Glutamatergic neuron (in vitro differentiated cells): ENCODE data around the gene PRMT9. TPM values are rescaled to one million over a fixed set of nuclear protein-coding genes. Genes with fewer than 3 reads are reported as not detected.

ENCODE experiments used
- DNase-seq: peaks from one replicate; pipeline ENCODE4 v3.0.0; 2022
- H3K27ac Mint-ChIP-seq: one replicate; pipeline ENCODE4 v1.8.0; 2020; ENCODE audit warnings: mild to moderate bottlenecking, mixed read lengths, inconsistent platforms; ENCODE audit not compliant: unreplicated experiment
- H3K27me3 Mint-ChIP-seq: one replicate; pipeline ENCODE4 v1.8.0; 2020; ENCODE audit warnings: mild to moderate bottlenecking, moderate library complexity, mixed read lengths, inconsistent platforms; ENCODE audit not compliant: unreplicated experiment
- H3K36me3 Mint-ChIP-seq: one replicate; pipeline ENCODE4 v1.8.0; 2020; ENCODE audit warnings: mild to moderate bottlenecking, mixed read lengths, inconsistent platforms; ENCODE audit not compliant: unreplicated experiment
- H3K4me1 Mint-ChIP-seq: one replicate; pipeline ENCODE4 v1.8.0; 2020; ENCODE audit warnings: mild to moderate bottlenecking, low read depth, mixed read lengths, inconsistent platforms; ENCODE audit not compliant: unreplicated experiment
- H3K4me3 Mint-ChIP-seq: one replicate; pipeline ENCODE4 v1.8.0; 2020; ENCODE audit warnings: mild to moderate bottlenecking, mixed read lengths, inconsistent platforms; ENCODE audit not compliant: unreplicated experiment
- H3K9me3 Mint-ChIP-seq: one replicate; pipeline ENCODE4 v1.8.0; 2020; ENCODE audit warnings: mild to moderate bottlenecking, moderate library complexity, mixed read lengths, inconsistent platforms; ENCODE audit not compliant: unreplicated experiment
- CTCF ChIP-seq: fragments of 200-600 bp; sonication (generic); IDR thresholded peaks from one replicate; pipeline ENCODE4 v1.5.0; 2021; ENCODE audit not compliant: partially characterized antibody, unreplicated experiment
- total RNA-seq: library from RNA; stranded (reverse); fragmentation: NEBNext Ultra II Directional; extraction: Animal tissue kit (Norgen Biotek cat#: 25700); gene quantifications from one replicate; pipeline ENCODE4 v1.2.1, GENCODE V29; 2021; ENCODE audit not compliant: unreplicated experiment

Gene PRMT9
- total RNA-seq, 1 donor from 2014 or later, result 8.9 TPM

GRCh38 chr4:147599206-147599605 lies 84.8 kb downstream of the PRMT9 start:
- Mint-ChIP-seq H3K4me1 (no peaks in the 10 kb centered on the region), H3K27me3 (no peaks in the 10 kb centered on the region), H3K36me3 (no peaks in the 10 kb centered on the region), H3K27ac (no peak overlapping the region), H3K9me3 (peaks cover 1% of the 10 kb centered on the region), H3K4me3 (no peak overlapping the region)
- DNase-seq, result no peak
- TF ChIP-seq CTCF, result no peak

GRCh38 chr4:147597561-147597960 lies 86.4 kb downstream of the PRMT9 start:
- Mint-ChIP-seq H3K36me3 (no peaks in the 10 kb centered on the region), H3K4me3 (no peak overlapping the region), H3K4me1 (no peaks in the 10 kb centered on the region), H3K27me3 (no peaks in the 10 kb centered on the region), H3K9me3 (no peaks in the 10 kb centered on the region), H3K27ac (no peak overlapping the region)
- no peak for DNase-seq
- TF ChIP-seq CTCF, result no peak

GRCh38 chr4:147596981-147597380 lies 87.0 kb downstream of the PRMT9 start:
- no peaks in the 10 kb centered on the region for H3K27me3 Mint-ChIP-seq
- H3K9me3 Mint-ChIP-seq, result no peaks in the 10 kb centered on the region
- no peak for TF ChIP-seq CTCF
- H3K27ac Mint-ChIP-seq, result no peak overlapping the region
- no peaks in the 10 kb centered on the region for H3K36me3 Mint-ChIP-seq
- no peak overlapping the region for H3K4me3 Mint-ChIP-seq
- no peak for DNase-seq
- no peaks in the 10 kb centered on the region for H3K4me1 Mint-ChIP-seq

GRCh38 chr4:147596377-147596776 lies 87.6 kb downstream of the PRMT9 start:
- Mint-ChIP-seq H3K9me3 (no peaks in the 10 kb centered on the region), H3K4me1 (no peaks in the 10 kb centered on the region), H3K36me3 (no peaks in the 10 kb centered on the region), H3K4me3 (no peak overlapping the region), H3K27ac (no peak overlapping the region), H3K27me3 (no peaks in the 10 kb centered on the region)
- TF ChIP-seq CTCF, result no peak
- no peak for DNase-seq

- Mint-ChIP-seq H3K27ac (no peak overlapping the region), H3K9me3 (no peaks in the 10 kb centered on the region), H3K36me3 (no peaks in the 10 kb centered on the region), H3K4me1 (peaks cover 2% of the 10 kb centered on the region), H3K4me3 (no peak overlapping the region), H3K27me3 (no peaks in the 10 kb centered on the region)
- no peak for TF ChIP-seq CTCF
- no peak for DNase-seq
Observed at GRCh38 chr4:147594578-147594977, 89.4 kb downstream of the PRMT9 start.
